Measurements from ENCODE around the gene AMER2.

AMER2 gene

DNA sequence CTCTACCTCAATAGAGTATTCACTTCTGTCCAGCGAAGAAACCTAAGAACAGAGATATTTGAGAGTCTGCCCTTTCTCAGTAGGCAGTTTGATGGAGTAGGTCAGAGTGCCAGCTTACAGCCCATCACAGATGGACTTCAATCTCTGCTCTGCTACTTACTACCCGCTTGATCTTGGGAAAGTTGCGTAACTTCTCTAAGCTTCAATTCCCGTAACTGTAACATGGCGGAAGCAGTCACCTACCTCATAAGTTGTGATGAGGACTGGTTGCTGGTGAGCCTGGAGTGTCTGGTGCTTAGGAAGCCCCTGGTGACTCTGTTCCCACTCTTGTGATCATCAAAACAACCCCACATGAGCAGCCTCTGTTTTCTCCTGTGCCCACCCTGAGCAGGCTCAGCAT, 31.0 kb downstream of the AMER2 start:
- no peak overlapping the region for H3K4me3 ChIP-seq (ENCODE audit: low read length)
- TF ChIP-seq, protein P1, sequence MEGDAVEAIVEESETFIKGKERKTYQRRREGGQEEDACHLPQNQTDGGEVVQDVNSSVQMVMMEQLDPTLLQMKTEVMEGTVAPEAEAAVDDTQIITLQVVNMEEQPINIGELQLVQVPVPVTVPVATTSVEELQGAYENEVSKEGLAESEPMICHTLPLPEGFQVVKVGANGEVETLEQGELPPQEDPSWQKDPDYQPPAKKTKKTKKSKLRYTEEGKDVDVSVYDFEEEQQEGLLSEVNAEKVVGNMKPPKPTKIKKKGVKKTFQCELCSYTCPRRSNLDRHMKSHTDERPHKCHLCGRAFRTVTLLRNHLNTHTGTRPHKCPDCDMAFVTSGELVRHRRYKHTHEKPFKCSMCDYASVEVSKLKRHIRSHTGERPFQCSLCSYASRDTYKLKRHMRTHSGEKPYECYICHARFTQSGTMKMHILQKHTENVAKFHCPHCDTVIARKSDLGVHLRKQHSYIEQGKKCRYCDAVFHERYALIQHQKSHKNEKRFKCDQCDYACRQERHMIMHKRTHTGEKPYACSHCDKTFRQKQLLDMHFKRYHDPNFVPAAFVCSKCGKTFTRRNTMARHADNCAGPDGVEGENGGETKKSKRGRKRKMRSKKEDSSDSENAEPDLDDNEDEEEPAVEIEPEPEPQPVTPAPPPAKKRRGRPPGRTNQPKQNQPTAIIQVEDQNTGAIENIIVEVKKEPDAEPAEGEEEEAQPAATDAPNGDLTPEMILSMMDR (conservative IDR thresholded peaks at IDR 0.05; ENCODE audit: low read length) = no peak
- no peak for DNase-seq (ENCODE audit: low read depth)

DNA sequence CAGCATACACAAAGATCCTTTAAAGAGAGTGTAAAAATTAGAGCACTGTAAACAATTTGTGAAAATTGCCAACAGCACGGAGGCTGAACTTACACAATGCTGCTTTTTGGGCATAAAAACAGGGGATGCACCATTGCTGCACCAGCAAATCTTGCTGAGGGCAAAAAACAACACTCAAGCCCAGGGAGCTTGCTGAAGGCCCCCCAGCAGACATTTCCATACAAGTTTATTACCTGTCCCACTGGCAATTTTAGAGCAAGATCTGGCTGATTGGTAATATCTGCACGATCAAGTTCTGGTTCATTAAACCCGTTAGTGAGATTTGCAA, 34.3 kb downstream of the AMER2 start:
- no peak overlapping the region for H3K4me3 ChIP-seq (ENCODE audit: low read length)
- DNase-seq (ENCODE audit: low read depth) = no peak
- TF ChIP-seq, protein P1 (conservative IDR thresholded peaks at IDR 0.05; ENCODE audit: low read length) = no peak

DNA sequence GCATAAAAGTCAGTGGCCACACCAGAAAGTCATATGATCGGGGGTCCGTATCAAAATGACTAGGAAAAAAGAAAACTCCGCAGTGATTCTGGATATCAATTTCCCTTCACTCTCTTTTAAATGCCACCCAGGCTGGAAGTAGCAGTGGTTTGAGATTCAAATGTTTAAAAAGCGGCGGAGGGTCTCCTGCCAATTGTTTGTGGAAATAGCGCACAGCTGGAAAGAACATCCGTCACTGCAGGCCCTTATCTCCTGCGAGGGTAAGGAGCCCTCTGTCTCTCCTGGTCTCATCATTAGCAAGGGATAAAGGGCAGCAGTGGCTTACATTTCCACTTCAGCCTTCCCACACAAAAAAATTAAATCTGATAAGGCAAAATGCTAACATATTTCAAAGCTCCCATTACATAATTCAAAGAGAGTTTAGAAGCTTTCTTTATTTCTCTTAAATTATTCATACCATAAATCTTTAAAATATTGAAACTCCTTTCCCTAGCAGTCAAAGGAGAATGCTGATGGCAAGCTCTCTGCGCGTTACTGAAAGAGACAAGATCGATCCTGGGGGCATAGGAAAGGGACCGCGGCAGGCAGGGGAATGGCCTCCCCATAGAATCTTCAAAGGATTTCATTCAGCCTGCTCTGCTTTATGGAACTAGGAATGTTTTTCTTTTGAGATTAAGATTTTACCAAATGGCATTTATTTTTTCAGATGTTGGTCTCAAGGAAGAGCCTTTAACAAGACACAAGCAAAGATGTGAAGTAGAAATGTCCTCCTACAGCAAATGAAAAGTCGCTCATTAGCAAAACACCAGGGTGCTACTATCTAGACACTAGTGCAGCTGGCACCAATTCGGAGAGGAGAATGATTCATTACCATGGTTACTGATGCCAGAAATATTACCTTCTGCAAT, 35.0 kb downstream of the AMER2 start:
- TF ChIP-seq, protein P1 (conservative IDR thresholded peaks at IDR 0.05; ENCODE audit: low read length) = no peak
- no peak overlapping the region for H3K4me3 ChIP-seq (ENCODE audit: low read length)
- DNase-seq (ENCODE audit: low read depth) = no peak

DNA sequence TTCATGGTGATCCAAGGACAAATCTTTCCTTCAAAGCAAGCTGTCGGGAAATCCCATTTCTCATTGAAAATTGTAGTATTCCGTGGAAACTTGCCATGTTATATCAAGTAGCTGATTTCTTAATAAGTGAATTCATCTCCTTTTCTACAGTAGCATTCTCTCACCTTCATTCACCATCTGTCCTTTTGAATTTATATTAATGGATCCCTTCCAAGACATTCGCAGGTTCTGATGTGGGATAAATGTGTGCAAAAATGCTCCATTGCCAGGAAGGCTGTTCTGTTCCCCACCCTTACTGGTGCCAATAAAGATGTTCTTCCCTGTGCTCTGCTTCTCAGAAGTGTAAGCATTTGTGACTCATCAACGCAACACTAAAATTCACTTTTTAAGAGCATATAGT, 36.2 kb downstream of the AMER2 start:
- DNase-seq (ENCODE audit: low read depth) = no peak
- no peak overlapping the region for H3K4me3 ChIP-seq (ENCODE audit: low read length)
- TF ChIP-seq, protein P1 (conservative IDR thresholded peaks at IDR 0.05; ENCODE audit: low read length) = no peak

DNA sequence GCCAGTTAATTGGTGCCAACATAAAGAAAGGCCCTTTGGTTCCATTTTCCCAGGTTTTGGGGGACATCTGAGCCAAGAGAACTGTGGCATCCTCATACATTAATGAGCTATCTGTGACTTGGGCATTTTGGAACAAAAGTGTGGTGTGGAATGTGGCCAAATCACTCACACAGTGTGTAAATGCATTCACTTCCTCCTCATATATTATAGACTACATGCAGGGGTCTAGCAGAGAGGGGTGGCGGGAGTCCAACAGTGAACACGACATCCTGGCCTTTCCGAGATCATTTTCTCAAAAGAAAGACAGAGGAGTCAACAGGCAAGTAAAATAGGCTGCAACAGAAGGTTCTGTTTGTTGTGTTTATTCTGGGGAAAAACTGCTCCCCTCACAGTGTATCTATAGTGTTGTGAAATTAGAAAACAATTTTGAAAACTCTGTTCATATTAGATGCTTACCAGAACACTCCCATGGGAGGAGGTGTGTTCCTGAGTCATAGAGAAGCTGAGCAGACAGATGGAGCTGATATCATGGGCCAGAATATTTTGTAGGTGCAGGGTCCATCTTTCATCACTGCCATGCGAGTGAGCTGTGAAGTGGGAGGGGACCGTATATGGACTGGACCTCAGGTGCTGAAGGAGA, 39.2 kb downstream of the AMER2 start:
- TF ChIP-seq, protein P1 (conservative IDR thresholded peaks at IDR 0.05; ENCODE audit: low read length) = no peak
- no peak overlapping the region for H3K4me3 ChIP-seq (ENCODE audit: low read length)
- DNase-seq (ENCODE audit: low read depth) = no peak

DNA sequence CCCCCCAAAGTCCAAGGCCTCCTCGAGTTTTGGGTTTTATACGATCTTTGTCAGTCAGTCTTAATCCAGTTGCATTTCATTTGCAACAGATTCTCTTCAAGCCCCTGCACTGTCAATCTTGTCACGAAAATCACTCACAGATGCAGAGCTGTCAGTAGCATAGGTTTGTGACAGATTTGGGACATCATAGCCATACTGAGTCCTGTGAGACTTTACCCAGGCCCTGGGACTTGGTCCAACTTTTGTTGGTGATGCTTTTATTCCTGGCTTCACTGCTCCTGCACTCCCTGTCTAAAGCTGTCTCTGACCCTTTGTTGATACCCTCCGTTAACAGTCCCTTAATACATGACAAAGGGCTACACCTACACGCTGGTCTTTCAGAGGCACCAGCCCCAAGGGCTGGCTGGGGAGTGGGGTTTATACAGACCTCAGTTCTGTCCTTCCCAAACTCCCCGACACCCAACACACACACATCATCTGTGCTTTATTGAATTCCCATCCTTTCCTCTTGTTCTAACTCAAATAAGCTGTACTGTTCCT, 40.1 kb downstream of the AMER2 start:
- TF ChIP-seq, protein P1 (conservative IDR thresholded peaks at IDR 0.05; ENCODE audit: low read length) = no peak
- no peak for DNase-seq (ENCODE audit: low read depth)
- no peak overlapping the region for H3K4me3 ChIP-seq (ENCODE audit: low read length)
